Adrenal gland (tissue), 12 donors: ENCODE measurements around the gene CEP295NL. TPM values are rescaled to one million over a fixed set of nuclear protein-coding genes. Genes with fewer than 3 reads are reported as not detected.
"Not testable (repeated sequence)": the region's sequence is repeated elsewhere in the genome, so short reads cannot be mapped to it uniquely, and the experiment has no call there.

Experiments used
- DNase-seq, 7 donors: peaks; one replicate each; pipeline ENCODE4 v3.0.0-alpha.2; 2019 to 2020
- H3K27ac ChIP-seq, 5 donors: fragments of 200-600 bp; sonication (generic) in 4 of 5; 1 replicate in 3 of 5; 2 replicates in 2 of 5; pipeline versions ENCODE4 v1.5.1 to v1.8.0; 2016 to 2020; ENCODE audit warnings: mild to moderate bottlenecking in 1 of 5
- H3K27me3 ChIP-seq: fragments of 200-600 bp; 2 replicates; pipeline ENCODE4 v1.8.0; 2021
- H3K36me3 ChIP-seq, 2 donors: fragments of 200-600 bp; replicated peaks in 1 of 2; 1 replicate in 1 of 2; 2 replicates in 1 of 2; pipeline versions ENCODE4 v1.5.1 to v1.8.0; 2018 to 2022
- H3K4me1 ChIP-seq, 2 donors: fragments of 200-600 bp; replicated peaks in 1 of 2; 1 replicate in 1 of 2; 2 replicates in 1 of 2; pipeline versions ENCODE4 v1.5.1 to v1.8.0; 2018 to 2021
- H3K4me3 ChIP-seq, 4 donors: fragments of 200-600 bp; sonication (generic) in 3 of 4; one replicate each; pipeline ENCODE4 v1.5.1; 2016 to 2018
- H3K9me3 ChIP-seq, 3 donors: fragments of 200-600 bp; sonication (generic) in 1 of 3; replicated peaks in 1 of 3; 1 replicate in 2 of 3; 2 replicates in 1 of 3; pipeline versions ENCODE4 v1.5.1 to v1.8.0; 2016 to 2021
- CTCF ChIP-seq, 6 experiments: fragments of 450-650 bp in 4 of 6; fragments of 200-600 bp in 2 of 6; sonication (generic) in 1 of 6; IDR thresholded peaks; 1 replicate in 5 of 6; 2 replicates in 1 of 6; pipeline versions ENCODE4 v1.5.1 to v1.8.0; 2016 to 2021; ENCODE audit warnings: antibody characterized with exemption in 6 of 6, mild to moderate bottlenecking in 2 of 6, moderate library complexity in 1 of 6
- POLR2A ChIP-seq, 2 donors: fragments of 450-650 bp; IDR thresholded peaks; one replicate each; pipeline ENCODE4 v1.6.1; 2017; ENCODE audit warnings: antibody characterized with exemption in 2 of 2, mild to moderate bottlenecking in 2 of 2, moderate library complexity in 1 of 2
- WGBS, 4 donors: extraction: QIAGEN DNeasy Blood & Tissue Kit in 2 of 4; methylation state at CpG; one replicate each; pipeline versions ENCODE4 v1.1.5 to v1.1.7; 2013 to 2017; 5-methylcytosine and 5-hydroxymethylcytosine counted together
- intact Hi-C, 2 donors: fragments of 100-400 bp; cut with DNase I; formaldehyde crosslinking; loops; one replicate each; pipeline versions ENCODE4 v1.14.1 to v1.15.0; 2022 to 2023
- polyA plus RNA-seq, 3 donors: library from polyadenylated mRNA; stranded (reverse); fragments of 200-250 nt in 2 of 3; fragments of 350-450 nt in 1 of 3; fragmentation: Illumina TruSeq in 1 of 3; extraction: RNeasy Lipid Tissue Mini Kit (QIAGEN cat#74804) in 1 of 3; gene quantifications; one replicate each; pipeline ENCODE4 v1.2.3, GENCODE V29; 2013 to 2014
- total RNA-seq, 9 donors: library from RNA; depleted of rRNA in 4 of 9; stranded (reverse); fragments of >200 nt in 4 of 9; fragments of 120-200 nt in 1 of 9; fragmentation: NEBNext Ultra II Directional in 1 of 9; extraction: Animal tissue kit (Norgen Biotek cat#: 25700) in 1 of 9; gene quantifications; one replicate each; pipeline versions ENCODE4 v1.1.0 to v1.2.4, GENCODE V29; 2013 to 2023
- donor health status: healthy with polysubstance abuse.
- donor health status: Bipolar disorder and iron deficiency.
- donor health status: DM: yes; HTN: yes; CAD: no.
- donor health status: DM: no; HTN: no; CAD: no.
- donor health status: DM: no; HTN: no; CAD: no.
- donor health status: DM: yes; HTN: yes; CAD: no.

The CEP295NL gene
- total and polyA plus RNA-seq, 12 donors, result 0.07 to 5.1 (median 0.95) TPM

GRCh38 chr17:78892062-78892456 lies 10.9 kb downstream of the CEP295NL start:
- Histone ChIP-seq H3K9me3 (no peaks in the 10 kb centered on the region), H3K27ac (peak overlapping the region in 2 of 5 donors; percentile 66 to 70), H3K36me3 (no peaks in the 10 kb centered on the region), H3K4me1 (peaks cover 0 to 61% of the 10 kb centered on the region in 2 donors), H3K4me3 (no peak overlapping the region), H3K27me3 (no peaks in the 10 kb centered on the region)
- no peak for DNase-seq
- TF ChIP-seq CTCF (IDR thresholded peaks at IDR 0.05) (no peak), POLR2A (IDR thresholded peaks at IDR 0.05) (no peak)
- 84 to 93% (median 88%) methylated on average over 11 to 14 of the region's 14 CpGs for WGBS, 4 donors
- intact Hi-C loops, result no loop called here

- peaks cover 0 to 57% of the 10 kb centered on the region in 2 donors for H3K4me1 ChIP-seq
- H3K27me3 ChIP-seq, result no peaks in the 10 kb centered on the region
- intact Hi-C loops, result no loop called here
- H3K36me3 ChIP-seq, result no peaks in the 10 kb centered on the region
- peak overlapping the region in 2 of 5 donors; percentile 66 to 70 for H3K27ac ChIP-seq
- TF ChIP-seq CTCF (IDR thresholded peaks at IDR 0.05) (no peak), POLR2A (IDR thresholded peaks at IDR 0.05) (no peak)
- H3K9me3 ChIP-seq, result no peaks in the 10 kb centered on the region
- no peak for DNase-seq
- H3K4me3 ChIP-seq, result no peak overlapping the region
- WGBS, 4 donors, result 76 to 81% (median 79%) methylated on average over 21 of the region's 21 CpGs
These were observed 11.5 kb downstream of the CEP295NL start for GRCh38 chr17:78891406-78892061.

DNA sequence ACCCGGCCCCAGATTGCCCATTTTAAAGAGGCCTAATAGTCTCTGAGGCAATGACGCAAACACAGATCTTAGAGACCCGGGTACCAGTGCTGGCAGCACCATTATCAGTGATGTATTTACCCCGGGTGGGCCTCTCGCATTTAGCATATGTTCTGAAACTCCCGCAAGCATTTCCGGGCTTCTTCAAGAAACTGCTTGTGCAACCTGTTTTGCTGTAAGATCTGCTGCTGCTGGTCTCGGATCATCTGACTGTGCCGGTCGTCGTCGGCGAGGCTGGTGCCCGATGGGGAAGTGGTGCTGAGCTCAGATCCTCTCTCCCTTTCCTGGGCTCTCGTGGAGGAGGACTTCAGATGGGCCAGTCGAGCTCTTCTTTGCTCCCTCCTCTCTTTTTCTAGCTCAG lies 12.5 kb downstream of the CEP295NL start:
- H3K27ac ChIP-seq, result peak overlapping the region in 2 of 5 donors; percentile 66 to 70
- DNase-seq, result peak in 6 of 7 donors; percentile 45 to 83 (median 68)
- intact Hi-C loops, result no loop called here
- H3K4me1 ChIP-seq, result peaks cover 0 to 49% of the 10 kb centered on the region in 2 donors
- no peak for TF ChIP-seq CTCF (IDR thresholded peaks at IDR 0.05)
- no peak for TF ChIP-seq POLR2A (IDR thresholded peaks at IDR 0.05)
- WGBS, 4 donors, result 66 to 83% (median 75%) methylated on average over 11 to 16 of the region's 16 CpGs
- H3K4me3 ChIP-seq, result no peak overlapping the region
- no peaks in the 10 kb centered on the region for H3K36me3 ChIP-seq
- H3K27me3 ChIP-seq, result no peaks in the 10 kb centered on the region
- H3K9me3 ChIP-seq, result no peaks in the 10 kb centered on the region

DNA sequence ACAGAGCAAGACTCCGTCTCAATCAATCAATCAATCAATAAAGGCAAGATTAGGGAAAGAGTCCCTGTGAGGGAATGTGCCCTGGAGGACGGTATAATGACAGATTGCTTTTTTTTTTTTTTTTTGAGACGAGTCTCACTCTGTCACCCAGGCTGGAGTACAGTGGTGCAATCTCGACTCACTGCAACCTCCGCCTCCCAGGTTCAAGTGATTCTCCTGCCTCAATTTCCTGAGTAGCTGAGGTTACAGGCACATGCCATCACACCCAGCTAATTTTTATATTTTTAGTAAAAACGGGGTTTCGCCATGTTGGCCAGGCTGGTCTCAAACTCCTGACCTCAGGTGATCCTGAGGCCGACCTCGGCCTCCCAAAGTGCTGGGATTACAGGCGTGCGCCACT lies 12.9 kb downstream of the CEP295NL start:
- DNase-seq, H3K27me3 ChIP-seq, H3K4me3 ChIP-seq, H3K9me3 ChIP-seq, H3K36me3 ChIP-seq, intact Hi-C loops: not testable (repeated sequence)
- H3K27ac ChIP-seq, result peak overlapping the region in 2 of 5 donors; percentile 66 to 70
- peaks cover 0 to 48% of the 10 kb centered on the region in 2 donors for H3K4me1 ChIP-seq
- 79 to 87% (median 82%) methylated on average over 11 of the region's 11 CpGs for WGBS, 4 donors

DNA sequence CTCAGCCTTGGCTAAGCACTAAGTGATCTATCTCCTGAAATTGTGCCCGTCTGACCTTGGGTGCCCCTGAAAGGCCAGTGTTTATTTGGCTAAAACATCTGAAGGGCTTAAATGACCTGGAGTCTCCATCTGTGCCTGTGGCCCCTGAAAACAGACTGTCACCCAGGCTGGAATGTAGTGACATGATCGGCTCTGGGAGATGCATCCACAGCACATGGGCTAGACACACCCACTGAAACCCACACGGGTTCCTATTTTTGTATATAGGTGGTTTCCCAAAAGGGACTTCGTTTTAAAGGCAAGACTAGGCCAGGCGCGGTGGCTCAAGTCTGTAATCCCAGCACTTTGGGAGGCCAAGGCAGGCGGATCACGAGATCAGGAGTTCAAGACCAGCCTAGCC lies 13.5 kb downstream of the CEP295NL start:
- Histone ChIP-seq H3K27me3 (no peaks in the 10 kb centered on the region), H3K9me3 (no peaks in the 10 kb centered on the region), H3K4me3 (no peak overlapping the region), H3K4me1 (peaks cover 5 to 48% of the 10 kb centered on the region in 2 donors), H3K36me3 (no peaks in the 10 kb centered on the region), H3K27ac (peak overlapping the region in 3 of 5 donors; percentile 32 to 70 (median 66))
- no peak for TF ChIP-seq CTCF (IDR thresholded peaks at IDR 0.05)
- TF ChIP-seq POLR2A (IDR thresholded peaks at IDR 0.05), result no peak
- WGBS, 4 donors, result 67 to 69% (median 68%) methylated on average over 7 to 8 of the region's 8 CpGs
- DNase-seq, result peak in 1 of 7 donors; percentile 46
- intact Hi-C loops, result no loop called here
